Stomach (tissue), 4 donors: ENCODE data around the gene FRMPD3.

Experiments used
- CTCF ChIP-seq, 7 experiments: fragments of 450-650 bp in 4 of 7; fragments of 200-600 bp in 3 of 7; sonication (generic) in 3 of 7; IDR thresholded peaks; one replicate each; pipeline ENCODE4 v1.5.1; 2016 to 2019; ENCODE audit warnings: antibody characterized with exemption in 7 of 7, control low read depth in 2 of 7, mild to moderate bottlenecking in 1 of 7
- EP300 ChIP-seq: sonication (generic); formaldehyde crosslinking; IDR thresholded peaks from one replicate; pipeline ENCODE4 v1.6.1; 2017; ENCODE audit warnings: antibody characterized with exemption
- POLR2A ChIP-seq, 4 donors: fragments of 450-650 bp; IDR thresholded peaks; one replicate each; pipeline ENCODE4 v1.6.1; 2016; ENCODE audit warnings: antibody characterized with exemption in 4 of 4, control low read depth in 2 of 4, mild to moderate bottlenecking in 1 of 4, moderate library complexity in 1 of 4

GRCh38 chrX:107493141-107493540 lies 43.7 kb downstream of the FRMPD3 start:
- TF ChIP-seq CTCF (IDR thresholded peaks at IDR 0.05), result no peak
- no peak for TF ChIP-seq EP300
- no peak for TF ChIP-seq POLR2A (IDR thresholded peaks at IDR 0.05)
